LNCAP (cell line): ENCODE data around the gene CDH12.

Experiments used
- CTCF ChIP-seq: fragments of 450-650 bp; IDR thresholded peaks from 2 replicates; pipeline ENCODE4 v1.5.1; 2017; ENCODE audit warnings: mild to moderate bottlenecking

The CDH12 gene

GRCh38 chr5:21820527-21820926 lies 1032.6 kb downstream of the CDH12 start:
- no peak for TF ChIP-seq CTCF

GRCh38 chr5:21818370-21818720 lies 1034.8 kb downstream of the CDH12 start:
- TF ChIP-seq CTCF: no peak

GRCh38 chr5:21817668-21818369 lies 1035.3 kb downstream of the CDH12 start:
- TF ChIP-seq CTCF: peak; percentile 51

- TF ChIP-seq CTCF: peak; percentile 65
Measured at GRCh38 chr5:21810737-21811316, 1042.3 kb downstream of the CDH12 start.

GRCh38 chr5:21809611-21810010 lies 1043.5 kb downstream of the CDH12 start:
- no peak for TF ChIP-seq CTCF

- no peak for TF ChIP-seq CTCF
Measured at GRCh38 chr5:21807953-21808352, 1045.2 kb downstream of the CDH12 start.

GRCh38 chr5:21806943-21807342 lies 1046.2 kb downstream of the CDH12 start:
- no peak for TF ChIP-seq CTCF
